HUES64 (cell line): Measurements from ENCODE around the gene PHF3.
"Not testable (repeated sequence)": the region's sequence is repeated elsewhere in the genome, so short reads cannot be mapped to it uniquely, and the experiment has no call there.

Experiments used
- H3K27ac ChIP-seq: 2 replicates; pipeline ENCODE4 v1.7.0; 2013; ENCODE audit warnings: low read depth, low read length, inconsistent platforms
- H3K27me3 ChIP-seq: 2 replicates; pipeline ENCODE4 v1.6.1; 2013; ENCODE audit warnings: mild to moderate bottlenecking, low read length; ENCODE audit not compliant: insufficient read depth
- H3K36me3 ChIP-seq: 2 replicates; pipeline ENCODE4 v1.6.1; 2013; ENCODE audit warnings: mild to moderate bottlenecking, low read length; ENCODE audit not compliant: insufficient read depth
- H3K4me1 ChIP-seq: 2 replicates; pipeline ENCODE4 v1.6.1; 2013; ENCODE audit warnings: mild to moderate bottlenecking, low read length, moderate library complexity; ENCODE audit not compliant: insufficient read depth
- H3K4me3 ChIP-seq: 2 replicates; pipeline ENCODE4 v1.5.1; 2013; ENCODE audit warnings: mild to moderate bottlenecking, low read length, moderate library complexity
- H3K9ac ChIP-seq: 2 replicates; pipeline ENCODE4 v1.6.1; 2013; ENCODE audit warnings: mild to moderate bottlenecking, low read depth, low read length
- H3K9me3 ChIP-seq: 2 replicates; pipeline ENCODE4 v1.6.1; 2013; ENCODE audit warnings: low read depth, low read length; ENCODE audit not compliant: insufficient read depth
- WGBS: fragments of 150-250, 120-280 bp; methylation state at CpG from one replicate; pipeline ENCODE4 v1.1.7; 2013; ENCODE audit warnings: missing lambda C conversion rate; 5-methylcytosine and 5-hydroxymethylcytosine counted together

PHF3 gene

DNA sequence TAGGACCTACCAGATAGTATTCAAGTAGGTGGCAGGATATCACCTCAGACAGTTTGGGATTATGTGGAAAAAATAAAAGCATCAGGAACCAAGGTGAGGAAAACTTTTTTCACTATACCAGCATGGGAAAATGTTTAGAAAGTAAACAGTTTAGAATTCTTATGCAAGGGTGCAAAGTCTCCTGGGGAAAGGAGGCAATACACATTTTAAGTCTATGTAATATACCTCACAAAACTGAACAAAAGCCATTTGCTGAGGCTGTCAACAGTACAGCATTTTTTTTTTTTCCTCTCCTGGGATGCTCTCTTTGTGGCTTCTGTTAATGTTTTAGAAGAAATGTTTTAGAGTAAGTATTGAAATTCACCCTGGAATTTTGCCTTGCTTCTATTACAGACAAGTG lies 73.5 kb downstream of the PHF3 start:
- no peak overlapping the region for H3K27ac ChIP-seq
- no peak overlapping the region for H3K4me3 ChIP-seq
- no peaks in the 10 kb centered on the region for H3K27me3 ChIP-seq
- H3K9ac ChIP-seq: no peak overlapping the region
- peaks cover 100% of the 10 kb centered on the region for H3K36me3 ChIP-seq
- no peaks in the 10 kb centered on the region for H3K4me1 ChIP-seq
- H3K9me3 ChIP-seq: no peaks in the 10 kb centered on the region

DNA sequence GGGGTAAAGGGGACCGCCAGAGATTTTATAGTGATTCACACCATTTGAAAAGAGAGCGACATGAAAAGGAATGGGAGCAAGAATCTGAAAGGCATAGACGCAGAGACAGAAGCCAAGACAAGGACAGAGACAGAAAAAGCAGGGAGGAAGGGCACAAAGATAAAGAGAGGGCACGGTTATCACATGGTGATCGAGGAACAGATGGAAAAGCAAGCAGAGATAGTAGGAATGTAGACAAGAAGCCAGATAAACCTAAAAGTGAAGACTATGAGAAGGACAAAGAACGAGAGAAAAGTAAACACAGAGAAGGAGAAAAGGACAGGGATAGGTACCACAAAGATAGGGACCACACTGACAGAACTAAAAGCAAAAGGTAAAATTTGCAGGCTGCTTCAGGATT lies 77.7 kb downstream of the PHF3 start:
- no peak overlapping the region for H3K4me3 ChIP-seq
- no peaks in the 10 kb centered on the region for H3K4me1 ChIP-seq
- no peak overlapping the region for H3K9ac ChIP-seq
- peaks cover 63% of the 10 kb centered on the region for H3K36me3 ChIP-seq
- WGBS: 92% methylated on average over 6 of the region's 6 CpGs
- H3K9me3 ChIP-seq: no peaks in the 10 kb centered on the region
- H3K27me3 ChIP-seq: no peaks in the 10 kb centered on the region
- H3K27ac ChIP-seq: no peak overlapping the region

DNA sequence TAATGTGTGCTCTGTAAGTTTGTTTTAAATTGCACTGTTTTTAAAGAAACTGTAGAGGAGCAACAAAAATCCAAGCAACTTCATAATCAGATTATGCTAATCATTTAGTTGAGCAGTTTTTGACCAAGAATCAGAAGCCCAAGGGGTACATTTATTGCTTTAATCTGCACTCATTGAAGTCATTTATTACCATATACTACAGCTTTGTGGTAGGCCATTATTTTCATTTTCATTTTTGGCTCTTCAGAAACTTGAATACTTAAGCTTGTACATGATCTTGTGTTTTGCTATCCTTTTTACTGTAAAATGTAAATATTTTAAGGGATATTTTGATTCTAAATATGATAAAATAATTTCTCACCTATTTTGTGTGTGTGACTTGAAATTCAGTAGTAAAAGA lies 78.5 kb downstream of the PHF3 start:
- Histone ChIP-seq H3K4me1 (no peaks in the 10 kb centered on the region), H3K4me3 (no peak overlapping the region), H3K9ac (no peak overlapping the region), H3K27me3 (no peaks in the 10 kb centered on the region), H3K36me3 (peaks cover 56% of the 10 kb centered on the region), H3K27ac (no peak overlapping the region), H3K9me3 (no peaks in the 10 kb centered on the region)

DNA sequence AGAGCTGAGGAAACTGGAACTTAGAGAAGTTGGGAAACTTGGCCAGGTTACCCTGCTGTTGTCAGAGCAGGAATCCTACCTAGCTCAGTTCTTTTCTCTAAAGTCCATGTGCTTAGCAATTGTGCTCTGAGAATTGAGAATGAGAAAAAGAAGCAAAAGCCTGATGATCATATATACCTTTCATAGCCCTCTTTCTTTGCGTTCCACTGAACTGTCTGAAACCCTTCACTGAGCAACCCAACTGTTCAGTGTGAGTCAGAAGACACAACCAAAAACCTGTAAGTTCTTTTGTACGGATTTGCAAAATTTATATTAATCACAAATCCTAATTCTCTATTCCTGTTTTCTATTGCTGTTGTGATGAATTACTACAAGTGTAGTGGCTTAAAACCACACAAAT lies 80.6 kb downstream of the PHF3 start:
- peaks cover 35% of the 10 kb centered on the region for H3K36me3 ChIP-seq
- no peaks in the 10 kb centered on the region for H3K4me1 ChIP-seq
- no peaks in the 10 kb centered on the region for H3K27me3 ChIP-seq
- H3K27ac ChIP-seq: no peak overlapping the region
- WGBS: 93% methylated on average over 2 of the region's 2 CpGs
- no peak overlapping the region for H3K4me3 ChIP-seq
- no peak overlapping the region for H3K9ac ChIP-seq
- H3K9me3 ChIP-seq: no peaks in the 10 kb centered on the region

DNA sequence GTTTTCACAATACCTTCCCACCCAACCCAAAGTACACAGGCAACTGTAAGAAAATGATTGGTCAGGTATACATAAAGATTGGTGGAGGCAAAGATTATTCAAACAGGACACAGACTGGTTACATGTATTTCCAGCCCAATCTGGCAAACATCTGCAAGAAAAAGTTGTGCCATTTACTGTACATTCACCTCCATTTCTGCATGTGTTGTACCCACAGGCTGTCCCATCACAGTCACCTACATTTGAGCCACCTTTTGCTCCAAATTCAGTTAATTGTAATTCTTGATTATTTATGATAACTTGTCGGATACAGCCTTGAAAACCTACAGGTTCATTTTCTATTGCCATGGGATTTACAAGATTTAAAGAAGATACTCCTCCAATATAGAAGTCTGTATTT lies 85.6 kb downstream of the PHF3 start:
- no peak overlapping the region for H3K4me3 ChIP-seq
- no peak overlapping the region for H3K27ac ChIP-seq
- whole genome bisulfite sequencing: no CpG with 5 or more reads among the region's 1 CpG
- no peaks in the 10 kb centered on the region for H3K36me3 ChIP-seq
- H3K9ac ChIP-seq: no peak overlapping the region
- no peaks in the 10 kb centered on the region for H3K27me3 ChIP-seq
- no peaks in the 10 kb centered on the region for H3K4me1 ChIP-seq
- H3K9me3 ChIP-seq: no peaks in the 10 kb centered on the region

DNA sequence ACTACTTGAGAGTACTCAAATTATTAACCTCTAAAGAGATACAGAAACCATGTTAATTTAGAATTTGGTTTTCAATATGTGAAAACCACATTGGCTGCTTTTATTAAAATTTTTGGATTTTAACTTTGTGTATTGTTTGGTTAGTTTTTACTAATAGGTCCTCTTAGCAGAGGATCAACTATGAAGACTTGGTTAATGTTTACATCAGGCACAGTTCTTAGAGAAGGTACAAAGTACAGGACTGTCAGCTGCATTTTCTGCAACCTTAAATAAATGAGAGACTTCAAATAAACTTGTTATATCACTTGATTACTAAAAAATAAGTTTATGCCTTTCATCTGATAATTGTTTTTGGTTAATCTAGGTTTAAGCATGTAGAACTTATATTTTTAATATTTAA lies 89.1 kb downstream of the PHF3 start:
- Histone ChIP-seq H3K9ac (no peak overlapping the region), H3K27me3 (no peaks in the 10 kb centered on the region), H3K4me1 (no peaks in the 10 kb centered on the region), H3K36me3 (no peaks in the 10 kb centered on the region), H3K4me3 (no peak overlapping the region), H3K9me3 (no peaks in the 10 kb centered on the region), H3K27ac (no peak overlapping the region)

DNA sequence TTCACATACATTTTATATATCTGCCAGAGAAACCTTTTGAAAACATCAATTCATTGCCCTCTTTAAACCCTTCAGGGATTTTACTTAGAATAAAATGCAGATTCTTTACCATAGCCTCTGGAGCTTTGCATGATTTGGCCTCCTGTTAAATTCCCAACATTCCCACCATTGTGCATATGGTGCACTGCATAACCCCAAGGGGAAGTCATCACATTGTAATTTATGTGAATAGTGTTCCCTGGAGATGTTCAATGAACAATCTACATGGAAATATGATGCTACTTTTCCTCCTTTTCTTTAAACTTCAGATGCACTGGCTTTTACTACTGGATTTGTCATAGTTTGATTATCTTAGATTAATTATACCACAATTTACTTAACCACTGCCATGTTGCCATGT lies 94.7 kb downstream of the PHF3 start:
- Histone ChIP-seq H3K9me3 (no peaks in the 10 kb centered on the region), H3K9ac (no peak overlapping the region), H3K27ac (no peak overlapping the region), H3K27me3 (no peaks in the 10 kb centered on the region), H3K36me3 (no peaks in the 10 kb centered on the region), H3K4me1 (no peaks in the 10 kb centered on the region), H3K4me3 (no peak overlapping the region)

DNA sequence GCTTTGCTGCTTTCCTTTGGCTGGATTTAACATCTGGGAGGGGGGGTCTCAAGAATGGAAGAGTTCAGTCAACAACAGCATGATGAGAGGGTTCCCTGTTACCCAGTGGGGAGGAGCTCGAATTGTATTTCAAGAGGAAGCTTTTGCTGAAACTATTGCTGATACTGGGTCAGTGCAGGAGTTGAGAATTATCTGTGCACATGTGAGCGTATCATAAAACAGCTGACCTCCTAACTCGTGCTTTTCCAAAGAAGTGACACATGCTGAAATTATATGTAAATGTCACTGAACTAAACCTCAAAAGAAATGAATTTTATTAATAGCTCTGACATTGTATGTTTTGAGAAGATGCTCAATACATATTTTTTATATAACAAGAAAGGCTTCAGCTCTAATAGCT lies 96.3 kb downstream of the PHF3 start:
- no peak overlapping the region for H3K27ac ChIP-seq
- no peaks in the 10 kb centered on the region for H3K36me3 ChIP-seq
- no peaks in the 10 kb centered on the region for H3K9me3 ChIP-seq
- no peaks in the 10 kb centered on the region for H3K4me1 ChIP-seq
- H3K4me3 ChIP-seq: no peak overlapping the region
- WGBS: 96% methylated on average over 3 of the region's 3 CpGs
- no peaks in the 10 kb centered on the region for H3K27me3 ChIP-seq
- H3K9ac ChIP-seq: no peak overlapping the region

DNA sequence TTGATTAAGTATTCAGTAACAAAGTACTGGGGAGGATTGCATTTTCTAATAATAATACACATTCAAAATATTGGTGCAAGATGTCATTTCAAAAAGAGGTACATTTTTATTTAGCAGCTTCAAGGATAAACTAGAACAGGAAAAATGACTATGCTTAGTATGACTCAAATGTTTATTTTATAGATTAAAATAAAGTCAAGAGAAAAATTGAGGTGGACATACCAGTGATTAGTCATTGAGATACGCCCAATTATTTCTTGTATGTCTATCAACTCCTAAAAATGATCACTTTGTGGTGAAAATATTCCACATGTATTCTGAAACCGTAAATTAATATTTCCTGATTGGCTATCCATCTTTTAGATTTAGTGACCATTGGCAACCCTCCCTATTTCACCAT lies 96.7 kb downstream of the PHF3 start:
- Histone ChIP-seq H3K9ac (no peak overlapping the region), H3K27me3 (no peaks in the 10 kb centered on the region), H3K36me3 (no peaks in the 10 kb centered on the region), H3K27ac (no peak overlapping the region), H3K4me3 (no peak overlapping the region), H3K4me1 (no peaks in the 10 kb centered on the region), H3K9me3 (no peaks in the 10 kb centered on the region)
- 100% methylated on average over 2 of the region's 2 CpGs for WGBS

DNA sequence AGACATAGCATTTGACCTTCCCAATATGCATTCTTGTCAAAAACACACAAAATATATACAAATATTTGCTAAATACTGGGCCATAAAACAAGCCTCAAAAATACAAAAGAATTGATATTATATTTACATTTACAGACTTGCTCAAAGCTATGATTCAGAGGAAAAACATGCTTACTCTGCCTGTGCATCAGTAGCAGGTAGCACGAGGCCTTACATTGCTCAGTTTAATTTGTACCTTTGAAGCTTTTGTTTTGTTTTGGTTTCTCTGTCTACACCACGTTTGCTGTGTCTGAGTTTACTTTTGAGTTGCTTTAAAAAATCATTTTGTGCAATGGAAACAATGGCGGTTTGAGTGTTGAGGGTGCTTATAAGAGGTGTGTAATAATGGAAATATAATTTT lies 99.3 kb downstream of the PHF3 start:
- Histone ChIP-seq H3K9ac (no peak overlapping the region), H3K9me3 (no peaks in the 10 kb centered on the region), H3K27ac (no peak overlapping the region), H3K27me3 (no peaks in the 10 kb centered on the region), H3K36me3 (no peaks in the 10 kb centered on the region), H3K4me3 (no peak overlapping the region), H3K4me1 (no peaks in the 10 kb centered on the region)
- 85% methylated on average over 3 of the region's 3 CpGs for WGBS

DNA sequence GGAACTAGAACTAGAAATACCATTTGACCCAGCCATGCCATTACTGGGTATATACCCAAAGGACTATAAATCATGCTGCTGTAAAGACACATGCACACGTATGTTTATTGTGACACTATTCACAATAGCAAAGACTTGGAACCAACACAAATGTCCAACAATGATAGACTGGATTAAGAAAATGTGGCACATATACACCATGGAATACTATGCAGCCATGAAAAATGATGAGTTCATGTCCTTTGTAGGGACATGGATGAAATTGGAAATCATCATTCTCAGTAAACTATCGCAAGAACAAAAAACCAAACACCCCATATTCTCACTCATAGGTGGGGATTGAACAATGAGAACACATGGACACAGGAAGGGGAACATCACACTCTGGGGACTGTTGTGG lies 102.6 kb downstream of the PHF3 start:
- H3K4me3 ChIP-seq, H3K27ac ChIP-seq, H3K4me1 ChIP-seq, H3K36me3 ChIP-seq, H3K27me3 ChIP-seq, H3K9me3 ChIP-seq, H3K9ac ChIP-seq: not testable (repeated sequence)
- no CpG with 5 or more reads among the region's 2 CpGs for WGBS

DNA sequence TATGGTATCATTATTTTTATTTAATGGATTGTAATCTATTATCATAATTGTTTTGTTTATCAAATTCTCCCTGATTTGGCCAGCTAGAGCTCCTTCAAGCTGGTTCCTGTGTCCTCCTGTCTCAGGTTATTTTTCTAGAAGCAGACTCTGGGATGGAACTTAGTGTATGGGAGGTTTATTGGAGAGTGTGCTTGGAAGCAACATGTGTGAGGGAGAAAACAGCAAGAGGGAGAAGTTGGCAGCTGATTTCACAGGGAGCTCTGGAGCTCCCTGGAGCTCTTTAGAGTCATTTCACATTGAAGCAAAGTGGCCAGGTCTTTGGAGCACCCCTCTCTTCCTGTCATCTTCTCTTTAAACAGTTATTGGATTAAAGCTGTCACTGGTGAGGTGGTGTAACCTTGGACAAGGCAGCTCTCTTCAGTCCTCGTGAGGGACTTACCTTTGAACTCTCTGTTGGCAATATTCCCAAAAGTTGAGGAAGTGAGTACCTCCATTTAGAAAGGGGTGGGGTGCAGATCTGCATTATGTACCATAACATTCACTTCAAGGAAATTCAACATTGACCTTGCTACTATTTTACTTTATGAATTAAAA lies 103.6 kb downstream of the PHF3 start:
- no peaks in the 10 kb centered on the region for H3K36me3 ChIP-seq
- no peaks in the 10 kb centered on the region for H3K27me3 ChIP-seq
- H3K27ac ChIP-seq: no peak overlapping the region
- no peaks in the 10 kb centered on the region for H3K9me3 ChIP-seq
- no peak overlapping the region for H3K9ac ChIP-seq
- no peaks in the 10 kb centered on the region for H3K4me1 ChIP-seq
- WGBS: 87% methylated on average over 1 of the region's 1 CpG
- no peak overlapping the region for H3K4me3 ChIP-seq
